G401.6 (cell line): ENCODE measurements around the gene USP47.
A peak's percentile ranks its signal among the peaks of the same experiment; 100 is the strongest.

ENCODE experiments used
- FAIRE-seq: peaks from 2 replicates; lab custom pipeline; 2012; peaks lifted over from hg19 to GRCh38; lab: Jason Lieb, UNC

USP47 gene

GRCh38 chr11:11966826-11967668 is 125.3 kb downstream of the USP47 start:
- peak; percentile 34 for FAIRE-seq

- no peak for FAIRE-seq
Observed at GRCh38 chr11:11967669-11968510, 126.1 kb downstream of the USP47 start.

GRCh38 chr11:11968511-11969280 is 126.9 kb downstream of the USP47 start:
- FAIRE-seq: no peak

- FAIRE-seq: no peak
Observed at GRCh38 chr11:11969380-11970215, 127.8 kb downstream of the USP47 start.

GRCh38 chr11:11970556-11970955 is 128.8 kb downstream of the USP47 start:
- FAIRE-seq: no peak

GRCh38 chr11:11971906-11972547 is 130.3 kb downstream of the USP47 start:
- no peak for FAIRE-seq

- FAIRE-seq: no peak
Observed at GRCh38 chr11:11972730-11973341, 131.1 kb downstream of the USP47 start.

GRCh38 chr11:11973361-11973800 is 131.6 kb downstream of the USP47 start:
- no peak for FAIRE-seq

GRCh38 chr11:11973866-11974265 is 132.1 kb downstream of the USP47 start:
- no peak for FAIRE-seq

GRCh38 chr11:11975201-11976092 is 133.7 kb downstream of the USP47 start:
- no peak for FAIRE-seq

GRCh38 chr11:11976481-11977127 is 134.8 kb downstream of the USP47 start:
- no peak for FAIRE-seq

GRCh38 chr11:11977206-11977938 is 135.6 kb downstream of the USP47 start:
- FAIRE-seq: no peak

- FAIRE-seq: no peak
Observed at GRCh38 chr11:11978098-11978637, 136.4 kb downstream of the USP47 start.

- no peak for FAIRE-seq
Observed at GRCh38 chr11:11978792-11979487, 137.2 kb downstream of the USP47 start.

- FAIRE-seq: no peak
Observed at GRCh38 chr11:11979488-11980117, 137.8 kb downstream of the USP47 start.

- no peak for FAIRE-seq
Observed at GRCh38 chr11:11980200-11980599, 138.4 kb downstream of the USP47 start.

- FAIRE-seq: no peak
Observed at GRCh38 chr11:11980841-11981308, 139.1 kb downstream of the USP47 start.
